Measurements from ENCODE around the gene GDNF.
"Not testable (repeated sequence)": the region's sequence is repeated elsewhere in the genome, so short reads cannot be mapped to it uniquely, and the experiment has no call there.

GDNF gene, protein sequence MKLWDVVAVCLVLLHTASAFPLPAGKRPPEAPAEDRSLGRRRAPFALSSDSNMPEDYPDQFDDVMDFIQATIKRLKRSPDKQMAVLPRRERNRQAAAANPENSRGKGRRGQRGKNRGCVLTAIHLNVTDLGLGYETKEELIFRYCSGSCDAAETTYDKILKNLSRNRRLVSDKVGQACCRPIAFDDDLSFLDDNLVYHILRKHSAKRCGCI

GRCh38 chr5:37839407-37840052 lies at the start of gene GDNF:
Gene GDNF, minus strand, starts transcription at chr5:37840041. Its CDS starts 5,245 bp downstream, at chr5:37834796.
- no peak for DNase-seq

DNA sequence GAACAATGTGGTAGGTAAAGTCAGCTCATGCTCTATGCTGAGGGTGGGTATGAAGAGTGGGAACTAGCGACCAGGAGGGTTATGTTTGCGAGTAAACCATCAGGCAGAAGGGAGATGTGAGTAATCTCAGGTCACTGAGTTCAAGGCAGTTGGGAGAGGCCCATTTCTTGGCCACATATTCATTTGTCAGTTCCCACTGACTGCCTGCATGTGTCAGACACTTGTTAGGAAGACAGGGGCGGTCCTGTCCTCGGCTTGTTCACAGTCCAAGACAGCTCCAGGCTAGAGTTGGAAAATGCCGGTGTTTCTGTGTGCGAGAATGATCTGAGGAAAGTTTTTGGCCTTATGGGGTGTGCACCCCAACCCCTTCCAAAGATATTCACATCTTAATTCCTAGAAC lies 48.6 kb upstream of the GDNF start:
- no peak for DNase-seq

DNA sequence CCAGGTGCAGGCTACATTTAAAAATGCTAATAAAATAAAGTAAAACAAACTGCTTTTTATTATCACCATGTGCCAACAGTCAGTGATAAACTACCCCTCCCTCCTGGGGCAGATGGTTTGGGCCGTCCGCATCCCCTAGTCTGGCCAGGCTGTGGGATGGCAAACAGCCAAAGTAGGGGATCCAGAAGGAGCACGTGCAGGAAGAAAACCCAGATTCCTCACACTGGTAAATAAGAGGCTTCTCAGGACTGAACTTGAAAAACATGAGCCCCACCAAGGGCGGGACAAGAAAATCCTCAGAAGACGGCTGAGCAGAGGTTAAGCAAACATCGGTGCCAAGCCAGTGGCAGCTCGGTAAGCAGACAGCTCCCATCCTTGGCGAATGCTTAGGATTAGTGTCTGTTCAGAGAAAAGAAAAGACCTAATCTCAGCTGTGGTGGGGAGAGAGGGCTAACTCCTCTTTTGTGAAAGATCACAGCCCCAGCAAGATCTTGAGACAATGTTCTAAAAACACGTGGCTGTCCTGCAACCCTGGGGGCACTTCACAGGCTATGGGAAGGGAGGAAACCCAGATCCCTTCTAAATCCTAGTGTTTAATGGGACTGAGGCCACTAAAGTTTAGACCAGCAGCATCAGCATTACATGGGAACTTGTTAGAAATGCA lies 46.5 kb upstream of the GDNF start:
- no peak for DNase-seq

DNA sequence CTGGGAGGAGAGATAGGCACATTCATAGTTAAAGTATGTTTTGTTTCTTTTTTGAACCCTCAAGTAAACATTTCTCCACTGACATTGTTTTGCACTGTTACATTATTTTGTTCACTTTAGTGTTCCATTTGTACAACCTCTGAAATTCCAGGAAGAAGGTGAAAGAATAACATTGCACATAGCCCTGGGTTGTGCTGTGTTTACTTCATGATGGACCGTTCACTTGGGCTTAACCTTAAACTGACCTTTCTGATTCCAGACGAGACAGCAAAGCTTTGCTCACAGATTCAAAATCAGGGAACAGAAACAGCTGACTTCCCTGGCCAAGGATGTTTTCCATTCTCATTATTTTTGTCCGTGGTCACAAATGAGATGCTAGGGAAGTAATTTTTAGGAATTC lies 42.8 kb upstream of the GDNF start:
- no peak for DNase-seq

DNA sequence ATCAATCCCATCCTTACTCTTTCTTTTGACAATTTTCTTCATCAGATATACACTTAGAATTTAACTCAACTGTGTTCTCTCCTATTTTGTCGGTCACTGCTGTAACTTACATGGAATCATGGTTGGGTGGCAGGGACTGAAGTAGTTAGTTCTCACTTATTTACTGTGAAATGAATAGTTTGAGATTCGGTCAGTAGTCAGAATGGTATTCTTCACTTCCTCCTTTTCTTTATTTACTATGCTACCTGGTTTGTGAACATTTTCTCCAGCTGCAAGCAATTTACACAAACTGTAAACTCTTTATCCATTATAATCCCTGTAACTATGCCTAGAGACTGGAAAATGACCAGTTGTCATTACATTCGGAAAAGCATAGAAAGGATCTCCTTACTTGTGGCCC lies 41.5 kb upstream of the GDNF start:
- DNase-seq, result no peak

DNA sequence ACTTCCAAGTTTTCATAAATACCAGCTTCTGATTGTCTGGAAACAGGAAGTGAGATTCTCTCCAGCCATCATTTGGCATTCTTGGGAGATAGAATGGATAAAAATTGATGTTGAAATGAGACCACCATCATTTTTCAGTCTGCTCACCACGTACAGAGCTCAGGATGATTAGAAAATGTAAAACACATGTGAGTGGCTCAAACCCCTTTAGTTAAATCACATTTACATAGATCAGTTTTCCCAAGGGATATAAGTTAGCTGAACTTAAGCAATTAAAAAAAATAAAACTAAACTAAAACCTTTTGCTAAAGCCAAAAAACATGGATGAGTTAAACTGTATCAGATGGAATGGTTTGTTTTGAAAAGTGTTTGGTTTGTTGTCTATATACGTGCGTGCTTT lies 37.1 kb upstream of the GDNF start:
- no peak for DNase-seq

DNA sequence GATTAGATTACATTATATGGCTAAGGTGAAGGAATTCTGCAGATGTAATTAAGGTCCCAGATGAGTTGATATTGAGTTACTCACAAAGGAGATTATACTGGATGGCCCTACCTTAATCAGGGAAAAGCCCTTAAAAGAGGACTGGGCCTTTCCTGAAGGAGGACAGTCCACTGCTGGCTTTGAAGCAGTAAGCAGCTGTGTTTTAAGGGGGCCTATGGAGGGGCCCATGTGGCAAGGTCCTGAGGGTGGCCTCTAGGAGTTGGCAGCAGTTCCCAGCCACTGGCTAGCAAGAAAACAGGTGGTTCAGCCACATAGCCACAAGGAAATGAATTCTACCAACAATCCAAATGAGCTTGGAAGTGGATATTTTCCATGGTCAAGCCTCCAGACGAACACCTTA lies 36.4 kb upstream of the GDNF start:
- no peak for DNase-seq

DNA sequence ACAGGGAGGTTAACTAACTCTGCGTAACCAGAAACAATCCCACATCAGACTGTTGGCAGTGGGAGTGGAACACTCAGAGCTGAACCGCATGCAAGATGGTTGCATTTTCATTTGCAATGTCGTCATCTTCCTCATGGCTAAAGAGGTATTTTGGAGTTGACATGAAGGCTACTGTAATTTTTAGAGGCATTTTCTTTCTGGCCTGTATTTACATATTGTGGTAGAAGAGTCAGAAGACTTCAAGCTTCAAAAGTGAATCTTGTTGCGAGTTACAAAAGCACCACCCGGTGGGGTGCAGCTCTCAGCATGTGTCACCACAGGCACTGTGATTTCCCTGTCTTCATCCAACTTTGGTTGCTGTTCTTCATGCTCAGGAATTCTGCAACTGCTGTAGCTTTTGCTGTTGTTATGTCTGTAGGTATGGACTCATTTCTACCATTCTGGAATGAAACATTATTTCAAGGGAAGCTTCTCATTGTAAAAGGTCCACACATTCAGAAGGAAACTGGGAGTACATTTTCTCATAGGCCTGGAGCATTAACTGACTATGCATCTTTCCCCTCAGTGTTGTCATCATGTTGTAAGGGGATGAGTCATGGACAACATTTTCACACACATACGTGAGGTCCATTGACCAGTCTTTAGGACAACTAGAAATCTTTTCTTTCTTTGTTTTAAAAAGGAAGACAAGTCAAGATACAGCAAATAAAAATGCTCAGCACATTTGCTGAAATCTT lies 35.4 kb upstream of the GDNF start:
- DNase-seq, result no peak

DNA sequence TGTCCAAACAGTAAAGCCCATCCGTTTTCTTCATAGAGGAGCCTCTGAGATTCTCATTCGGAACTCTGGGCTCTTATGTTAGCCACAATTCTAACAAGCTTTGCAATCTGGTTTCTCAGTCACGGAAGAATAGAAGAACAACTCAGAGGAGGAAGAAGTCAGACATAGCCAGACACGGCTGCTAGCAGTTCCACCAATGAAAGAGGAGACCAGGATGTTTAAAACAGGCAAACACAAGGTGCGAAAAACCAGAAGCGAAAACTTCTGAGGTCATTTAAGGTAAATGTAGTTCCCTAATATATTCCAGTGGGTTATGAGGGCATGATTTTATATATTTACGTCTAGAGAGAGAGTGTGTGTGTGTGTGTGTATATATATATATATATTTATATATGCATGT lies 34.1 kb upstream of the GDNF start:
- DNase-seq, result no peak

GRCh38 chr5:37871023-37871815 lies 31.4 kb upstream of the GDNF start:
- no peak for DNase-seq

DNA sequence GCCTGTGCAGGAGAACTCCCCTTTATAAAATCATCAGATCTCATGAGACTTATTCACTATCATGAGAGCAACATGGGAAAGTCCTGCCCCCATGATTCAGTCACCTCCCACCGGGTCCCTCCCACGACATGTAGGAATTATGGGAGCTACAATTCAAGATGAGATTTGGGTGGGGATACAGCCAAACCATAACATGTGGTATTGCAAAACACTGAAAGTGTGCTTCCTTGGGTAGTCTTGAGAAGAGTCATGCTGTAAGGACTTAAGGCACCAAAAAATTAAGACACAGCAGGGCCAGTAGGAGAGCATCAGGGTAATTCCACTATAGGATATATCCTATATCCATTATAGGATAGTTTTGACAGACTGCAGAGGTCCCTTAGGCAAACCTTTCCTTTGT lies 29.4 kb upstream of the GDNF start:
- no peak for DNase-seq

DNA sequence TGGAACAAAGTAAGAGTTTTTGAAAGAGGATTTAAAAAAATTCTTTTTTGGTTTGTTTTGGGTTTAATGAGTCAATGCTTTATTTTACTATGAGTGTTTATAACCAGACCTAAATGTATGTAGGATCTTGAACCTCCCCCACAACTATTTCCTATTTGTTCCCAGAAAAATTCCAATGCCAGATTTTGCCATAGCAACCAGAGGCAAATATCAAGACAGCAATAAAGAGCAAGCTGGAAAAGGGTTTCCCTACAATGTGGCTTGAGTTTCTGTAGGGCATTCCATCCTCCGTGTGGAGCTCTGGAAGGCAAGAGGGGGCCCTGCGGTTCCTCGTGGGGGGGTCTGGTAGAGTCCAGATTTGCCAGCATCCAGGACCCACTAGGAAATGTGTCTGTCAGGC lies 27.8 kb upstream of the GDNF start:
- no peak for DNase-seq

DNA sequence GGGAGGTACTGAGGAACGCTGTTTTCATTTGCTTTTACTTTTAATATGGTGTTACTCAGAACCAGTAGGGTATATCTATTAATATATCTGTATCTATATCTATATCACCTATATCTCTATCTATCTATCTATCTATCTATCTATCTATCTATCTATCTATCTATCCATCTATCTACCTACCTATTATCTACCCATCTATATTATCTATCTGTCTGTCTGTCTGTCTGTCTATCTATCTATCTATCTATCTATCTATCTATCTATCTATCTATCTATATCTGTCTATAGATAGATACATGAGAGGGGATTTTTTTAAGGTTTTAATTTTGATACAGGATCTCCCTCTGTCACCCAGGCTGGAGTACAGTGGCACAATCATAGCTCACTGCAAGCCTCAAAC lies 23.1 kb upstream of the GDNF start:
- DNase-seq, result not testable (repeated sequence)

- no peak for DNase-seq
Observed at GRCh38 chr5:37860206-37860605, 20.4 kb upstream of the GDNF start.

GRCh38 chr5:37859805-37860204 lies 20.0 kb upstream of the GDNF start:
- DNase-seq, result no peak

- no peak for DNase-seq
Observed at GRCh38 chr5:37858250-37858649, 18.4 kb upstream of the GDNF start.

DNA sequence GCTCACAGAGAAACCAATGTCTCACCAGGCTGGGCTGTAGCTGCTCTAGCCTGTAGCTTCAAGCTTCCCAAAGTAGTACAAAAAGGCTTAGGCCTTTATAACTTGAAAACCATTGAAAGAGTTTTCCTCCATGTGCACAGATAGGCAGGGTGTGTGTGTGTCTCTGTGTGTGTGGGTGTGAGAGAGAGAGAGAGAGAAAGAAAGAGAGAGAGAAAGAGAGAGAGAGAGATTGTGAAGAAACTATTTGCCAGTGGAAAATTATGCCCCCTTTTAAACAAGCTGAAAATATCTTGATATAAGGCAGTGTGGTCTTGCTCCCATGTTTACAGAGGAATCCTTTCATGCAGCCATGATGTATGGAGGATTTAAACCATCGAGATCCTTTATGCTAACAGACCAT lies 17.9 kb upstream of the GDNF start:
- no peak for DNase-seq

- DNase-seq, result no peak
Observed at GRCh38 chr5:37855438-37855837, 15.6 kb upstream of the GDNF start.

DNA sequence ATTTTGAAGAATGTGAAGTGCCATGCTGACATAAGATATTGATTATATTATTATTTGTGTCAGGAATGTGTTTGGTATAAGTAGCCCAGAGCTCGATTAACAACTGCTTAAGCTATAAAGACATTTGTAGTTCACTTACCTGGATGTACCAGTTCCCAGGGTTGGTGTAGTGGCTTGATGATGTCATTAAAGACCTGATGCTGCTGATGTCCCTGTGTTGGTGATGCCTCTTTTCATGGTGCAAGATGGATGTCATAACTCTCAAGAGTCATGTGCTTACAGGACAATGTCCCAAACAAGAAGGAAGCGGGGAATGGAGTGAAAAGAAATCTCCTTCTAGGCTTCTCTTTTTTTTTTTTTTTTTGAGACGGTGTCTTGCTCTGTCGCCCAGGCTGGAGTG lies 11.5 kb upstream of the GDNF start:
- no peak for DNase-seq

GRCh38 chr5:37850226-37850865 lies 10.5 kb upstream of the GDNF start:
- DNase-seq, result no peak

DNA sequence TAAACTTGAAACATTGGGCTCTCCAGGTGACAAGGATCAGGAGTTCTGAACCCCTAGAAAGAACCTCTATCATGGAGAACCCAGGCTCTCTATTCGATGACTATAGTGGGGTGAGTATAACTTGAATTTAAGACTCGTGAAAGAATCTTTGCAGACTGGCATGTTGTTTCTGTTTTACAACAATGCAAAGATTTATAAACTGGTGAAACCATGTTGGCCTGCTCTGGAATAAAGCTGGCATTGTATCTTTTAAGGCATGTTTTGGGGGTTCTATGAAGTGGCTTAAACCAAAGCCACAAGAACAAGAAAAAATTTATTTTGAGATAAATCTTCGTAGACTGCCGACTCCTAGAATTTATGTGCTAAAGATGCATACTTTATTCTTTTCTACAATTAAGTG lies 9.8 kb upstream of the GDNF start:
- DNase-seq, result no peak

DNA sequence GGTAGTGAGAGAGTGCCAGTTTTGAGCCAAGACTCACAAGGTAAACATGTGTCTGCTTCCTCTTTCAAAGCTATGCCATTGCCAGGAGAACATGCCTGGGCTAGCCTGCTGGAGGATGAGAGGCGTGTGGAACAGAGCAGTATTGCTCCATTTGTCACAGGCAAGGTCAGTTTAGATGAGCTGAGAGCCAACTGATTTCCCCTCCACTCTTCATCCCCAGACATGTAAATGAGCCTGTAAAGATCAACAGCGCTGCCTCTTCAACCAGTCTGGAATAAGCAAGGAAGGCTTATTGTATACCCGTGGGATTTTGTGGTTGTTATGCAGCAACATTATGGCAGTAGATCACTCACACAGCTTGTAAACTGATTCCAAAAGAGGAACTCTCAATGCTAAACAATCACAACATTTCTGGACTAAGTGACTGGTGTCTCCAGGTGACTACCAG lies 8.2 kb upstream of the GDNF start:
- no peak for DNase-seq
